ENCODE measurements around the gene DSPP.

DNA sequence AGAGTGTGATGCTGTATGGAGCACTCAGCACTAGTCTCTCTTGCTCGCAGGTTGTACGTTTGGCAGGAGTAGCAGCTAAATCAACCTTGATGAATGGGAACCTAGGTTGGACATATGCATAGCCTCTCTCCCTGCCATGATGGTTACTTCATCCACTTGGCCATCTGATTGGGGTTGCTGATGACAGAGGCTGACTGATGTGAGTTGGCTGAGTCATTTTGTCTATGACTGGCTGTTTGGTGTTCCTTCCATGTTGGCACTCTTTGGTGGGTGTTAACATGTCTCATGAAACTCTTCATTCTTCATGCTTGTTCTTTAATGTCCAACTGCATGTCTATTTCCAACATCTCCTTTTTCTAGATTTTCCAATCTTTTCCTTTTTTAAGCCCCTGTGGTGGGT, 47.5 kb upstream of the DSPP start:
- TF ChIP-seq, protein P1, sequence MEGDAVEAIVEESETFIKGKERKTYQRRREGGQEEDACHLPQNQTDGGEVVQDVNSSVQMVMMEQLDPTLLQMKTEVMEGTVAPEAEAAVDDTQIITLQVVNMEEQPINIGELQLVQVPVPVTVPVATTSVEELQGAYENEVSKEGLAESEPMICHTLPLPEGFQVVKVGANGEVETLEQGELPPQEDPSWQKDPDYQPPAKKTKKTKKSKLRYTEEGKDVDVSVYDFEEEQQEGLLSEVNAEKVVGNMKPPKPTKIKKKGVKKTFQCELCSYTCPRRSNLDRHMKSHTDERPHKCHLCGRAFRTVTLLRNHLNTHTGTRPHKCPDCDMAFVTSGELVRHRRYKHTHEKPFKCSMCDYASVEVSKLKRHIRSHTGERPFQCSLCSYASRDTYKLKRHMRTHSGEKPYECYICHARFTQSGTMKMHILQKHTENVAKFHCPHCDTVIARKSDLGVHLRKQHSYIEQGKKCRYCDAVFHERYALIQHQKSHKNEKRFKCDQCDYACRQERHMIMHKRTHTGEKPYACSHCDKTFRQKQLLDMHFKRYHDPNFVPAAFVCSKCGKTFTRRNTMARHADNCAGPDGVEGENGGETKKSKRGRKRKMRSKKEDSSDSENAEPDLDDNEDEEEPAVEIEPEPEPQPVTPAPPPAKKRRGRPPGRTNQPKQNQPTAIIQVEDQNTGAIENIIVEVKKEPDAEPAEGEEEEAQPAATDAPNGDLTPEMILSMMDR (IDR thresholded peaks at IDR 0.05): no peak
- TF ChIP-seq POLR2A (IDR thresholded peaks at IDR 0.05) (no peak), POLR2AphosphoS5 (IDR thresholded peaks at IDR 0.05) (no peak)
